Trophoblast cell (in vitro differentiated cells and primary cell): ENCODE data around the gene DHRS7.

Experiments used
- DNase-seq, 2 donors: peaks; one replicate each; pipeline ENCODE4 v3.0.0-alpha.2; 2016
- H2AFZ ChIP-seq: 2 replicates; pipeline ENCODE4 v1.6.1; 2013; ENCODE audit warnings: low read length, moderate library complexity, mild to moderate bottlenecking; ENCODE audit not compliant: insufficient read depth, poor library complexity
- H2AK5ac ChIP-seq: 2 replicates; pipeline ENCODE4 v1.6.1; 2013; ENCODE audit warnings: mild to moderate bottlenecking, low read length
- H2BK120ac ChIP-seq: 2 replicates; pipeline ENCODE4 v1.6.1; 2013; ENCODE audit warnings: low read length, mild to moderate bottlenecking, moderate library complexity; ENCODE audit not compliant: insufficient read depth, poor library complexity
- H2BK12ac ChIP-seq: 2 replicates; pipeline ENCODE4 v1.6.1; 2013; ENCODE audit warnings: mild to moderate bottlenecking, low read length, moderate library complexity
- H2BK5ac ChIP-seq: 2 replicates; pipeline ENCODE4 v1.6.1; 2013; ENCODE audit warnings: low read length, low read depth, moderate library complexity, mild to moderate bottlenecking; ENCODE audit not compliant: poor library complexity
- H3K14ac ChIP-seq: 2 replicates; pipeline ENCODE4 v1.6.1; 2013; ENCODE audit warnings: mild to moderate bottlenecking, low read length
- H3K18ac ChIP-seq: 2 replicates; pipeline ENCODE4 v1.6.1; 2013; ENCODE audit warnings: mild to moderate bottlenecking, low read length
- H3K23ac ChIP-seq: 2 replicates; pipeline ENCODE4 v1.6.1; 2013; ENCODE audit warnings: low read length
- H3K27ac ChIP-seq: 2 replicates; pipeline ENCODE4 v1.5.1; 2013; ENCODE audit warnings: low read depth, mild to moderate bottlenecking, inconsistent platforms, low read length, moderate library complexity
- H3K27me3 ChIP-seq: 2 replicates; pipeline ENCODE4 v1.6.1; 2013; ENCODE audit warnings: inconsistent platforms, mild to moderate bottlenecking, low read length, moderate library complexity; ENCODE audit not compliant: insufficient read depth
- H3K36me3 ChIP-seq, 2 experiments: 1 replicate in 1 of 2; 2 replicates in 1 of 2; pipeline ENCODE4 v1.6.1; 2013; ENCODE audit warnings: low read length in 2 of 2, mild to moderate bottlenecking in 2 of 2, moderate library complexity in 1 of 2; ENCODE audit not compliant: insufficient read depth in 2 of 2, control insufficient read depth in 1 of 2
- H3K4ac ChIP-seq: 2 replicates; pipeline ENCODE4 v1.6.1; 2013; ENCODE audit warnings: low read depth, mild to moderate bottlenecking, low read length, moderate library complexity
- H3K4me1 ChIP-seq, 2 experiments: 1 replicate in 1 of 2; 2 replicates in 1 of 2; pipeline ENCODE4 v1.6.1; 2013; ENCODE audit warnings: low read length in 2 of 2, mild to moderate bottlenecking in 2 of 2, moderate library complexity in 1 of 2; ENCODE audit not compliant: insufficient read depth in 2 of 2, control insufficient read depth in 1 of 2
- H3K4me2 ChIP-seq: 2 replicates; pipeline ENCODE4 v1.6.1; 2013; ENCODE audit warnings: inconsistent platforms, mild to moderate bottlenecking, low read length, moderate library complexity
- H3K4me3 ChIP-seq: 2 replicates; pipeline ENCODE4 v1.5.1; 2013; ENCODE audit warnings: mild to moderate bottlenecking, low read depth, low read length, inconsistent platforms
- H3K79me1 ChIP-seq: one replicate; pipeline ENCODE4 v1.6.1; 2013; ENCODE audit warnings: low read length
- H3K79me2 ChIP-seq: 2 replicates; pipeline ENCODE4 v1.6.1; 2013; ENCODE audit warnings: low read length, mild to moderate bottlenecking; ENCODE audit not compliant: control insufficient read depth, insufficient read depth, poor library complexity
- H3K9ac ChIP-seq: 2 replicates; pipeline ENCODE4 v1.6.1; 2013; ENCODE audit warnings: mild to moderate bottlenecking, low read length
- H3K9me3 ChIP-seq: 2 replicates; pipeline ENCODE4 v1.6.1; 2013; ENCODE audit warnings: low read depth, mild to moderate bottlenecking, control low read depth, inconsistent platforms, low read length; ENCODE audit not compliant: insufficient read depth
- H4K12ac ChIP-seq: 2 replicates; pipeline ENCODE4 v1.6.1; 2013; ENCODE audit warnings: low read depth, mild to moderate bottlenecking, low read length, moderate library complexity
- H4K8ac ChIP-seq: 2 replicates; pipeline ENCODE4 v1.6.1; 2013; ENCODE audit warnings: low read depth, mild to moderate bottlenecking, low read length, moderate library complexity
- H4K91ac ChIP-seq: one replicate; pipeline ENCODE4 v1.6.1; 2013; ENCODE audit warnings: low read depth, mild to moderate bottlenecking, low read length, moderate library complexity
- WGBS: extraction: QIAGEN DNeasy Blood & Tissue Kit; methylation state at CpG from one replicate; pipeline ENCODE4 v1.1.7; 2013; ENCODE audit warnings: missing lambda C conversion rate; ENCODE audit not compliant: insufficient read length, insufficient coverage; ENCODE audit errors: extremely low coverage; 5-methylcytosine and 5-hydroxymethylcytosine counted together

Gene DHRS7

DNA sequence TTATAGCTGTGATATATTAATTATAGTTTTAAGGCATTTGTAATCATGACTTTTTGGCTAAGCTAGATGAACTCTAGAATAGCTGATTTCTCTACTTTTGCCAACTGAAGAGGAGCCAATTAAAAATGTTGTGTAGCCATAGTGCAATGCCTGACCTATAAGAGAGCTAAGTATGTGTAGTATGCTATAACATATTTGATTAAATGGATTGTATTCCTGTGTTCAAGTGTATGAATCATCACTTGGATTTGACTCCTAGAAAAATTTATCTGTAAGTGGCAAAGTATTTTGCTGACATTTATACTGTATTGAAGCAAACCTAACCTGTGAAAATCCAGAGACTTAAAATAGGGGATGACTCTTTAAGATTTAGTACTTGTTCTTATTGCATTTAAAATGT lies 39.3 kb downstream of the DHRS7 start:
- H3K4me1 ChIP-seq = no peaks in the 10 kb centered on the region
- no peak overlapping the region for H4K91ac ChIP-seq
- H3K4me2 ChIP-seq = no peak overlapping the region
- no peaks in the 10 kb centered on the region for H3K27me3 ChIP-seq
- no peak overlapping the region for H3K18ac ChIP-seq
- no peak overlapping the region for H4K12ac ChIP-seq
- H3K4ac ChIP-seq = no peak overlapping the region
- no peak overlapping the region for H2BK5ac ChIP-seq
- no peak for DNase-seq
- H3K23ac ChIP-seq = no peak overlapping the region
- no peak overlapping the region for H4K8ac ChIP-seq
- H2AK5ac ChIP-seq = no peak overlapping the region
- no peak overlapping the region for H3K4me3 ChIP-seq
- H3K14ac ChIP-seq = no peak overlapping the region
- no peaks in the 10 kb centered on the region for H3K9me3 ChIP-seq
- no peak overlapping the region for H2BK120ac ChIP-seq
- no peak overlapping the region for H2BK12ac ChIP-seq
- H2AFZ ChIP-seq = no peak overlapping the region
- peaks cover 4 to 24% of the 10 kb centered on the region in 2 experiments for H3K36me3 ChIP-seq
- H3K79me1 ChIP-seq = no peaks in the 10 kb centered on the region
- H3K27ac ChIP-seq = no peak overlapping the region
- H3K9ac ChIP-seq = no peak overlapping the region
- no peaks in the 10 kb centered on the region for H3K79me2 ChIP-seq

DNA sequence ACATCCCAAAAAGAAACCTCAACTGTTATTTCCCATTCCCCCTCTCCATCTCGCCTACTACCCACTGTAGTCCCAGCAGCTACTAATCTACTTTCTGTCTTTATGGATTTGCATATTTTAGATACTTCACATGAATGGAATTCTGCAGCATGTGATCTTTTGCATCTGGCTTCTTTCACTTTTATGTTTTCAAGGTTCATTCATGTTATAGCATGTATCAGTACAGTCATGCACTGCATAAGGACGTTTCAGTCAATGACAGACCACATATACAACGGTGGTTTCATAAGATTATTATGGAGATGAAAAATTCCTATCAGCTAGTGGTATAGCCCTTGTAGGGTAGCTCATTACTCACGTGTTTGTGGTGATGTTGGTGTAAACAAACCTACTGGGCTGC lies 49.0 kb downstream of the DHRS7 start:
- no peak overlapping the region for H2BK5ac ChIP-seq
- H3K18ac ChIP-seq = no peak overlapping the region
- no peak overlapping the region for H3K4ac ChIP-seq
- H2BK12ac ChIP-seq = no peak overlapping the region
- no CpG with 5 or more reads among the region's 4 CpGs for WGBS
- no peak overlapping the region for H2AK5ac ChIP-seq
- H3K4me2 ChIP-seq = no peak overlapping the region
- no peak overlapping the region for H3K14ac ChIP-seq
- no peaks in the 10 kb centered on the region for H3K79me1 ChIP-seq
- no peak overlapping the region for H4K8ac ChIP-seq
- H2BK120ac ChIP-seq = no peak overlapping the region
- H3K9ac ChIP-seq = no peak overlapping the region
- H3K23ac ChIP-seq = no peak overlapping the region
- no peaks in the 10 kb centered on the region for H3K9me3 ChIP-seq
- no peak for DNase-seq
- no peaks in the 10 kb centered on the region for H3K4me1 ChIP-seq
- H3K4me3 ChIP-seq = no peak overlapping the region
- no peak overlapping the region for H3K27ac ChIP-seq
- peaks cover 2 to 10% of the 10 kb centered on the region in 2 experiments for H3K36me3 ChIP-seq
- no peak overlapping the region for H2AFZ ChIP-seq
- H4K12ac ChIP-seq = no peak overlapping the region
- H3K27me3 ChIP-seq = no peaks in the 10 kb centered on the region
- no peaks in the 10 kb centered on the region for H3K79me2 ChIP-seq
- no peak overlapping the region for H4K91ac ChIP-seq

DNA sequence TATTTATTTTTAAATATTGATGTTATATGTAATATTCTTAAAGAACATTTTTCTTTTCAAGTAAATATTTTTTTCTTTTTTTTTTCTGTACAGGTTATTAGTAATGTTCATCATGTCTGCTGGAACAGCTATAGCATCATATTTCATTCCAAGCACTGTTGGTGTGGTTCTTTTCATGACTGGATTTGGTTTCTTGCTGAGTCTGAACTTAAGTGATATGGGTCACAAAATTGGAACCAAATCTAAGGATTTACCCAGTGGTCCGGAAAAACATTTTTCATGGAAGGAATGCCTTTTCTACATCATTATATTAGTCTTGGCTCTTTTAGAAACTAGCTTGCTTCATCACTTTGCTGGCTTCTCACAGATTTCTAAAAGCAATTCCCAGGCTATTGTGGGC lies 50.3 kb downstream of the DHRS7 start:
- no peaks in the 10 kb centered on the region for H3K27me3 ChIP-seq
- WGBS = no CpG with 5 or more reads among the region's 1 CpG
- H3K9me3 ChIP-seq = no peaks in the 10 kb centered on the region

DNA sequence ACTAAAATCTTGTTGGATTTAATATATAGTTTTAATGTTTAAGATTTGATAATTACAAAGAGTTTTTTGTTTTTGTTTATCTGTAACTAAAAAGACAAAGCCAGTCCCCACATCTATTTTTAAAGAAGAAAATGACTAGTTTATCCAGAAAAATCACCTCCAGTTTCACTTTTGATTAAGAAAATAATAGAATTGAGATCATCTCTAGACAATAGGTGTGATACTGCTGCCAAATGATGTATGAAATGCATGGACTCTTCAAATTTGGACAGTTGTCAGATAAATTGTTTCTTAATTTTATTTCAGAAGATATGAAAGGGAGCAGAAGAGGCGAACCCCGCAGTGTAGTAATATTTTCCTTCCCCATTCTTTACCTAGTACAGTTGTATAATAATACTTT lies 53.5 kb downstream of the DHRS7 start:
- Histone ChIP-seq H4K8ac (no peak overlapping the region), H3K4me3 (no peak overlapping the region), H3K14ac (no peak overlapping the region), H2BK120ac (no peak overlapping the region), H3K79me1 (no peaks in the 10 kb centered on the region), H2AK5ac (no peak overlapping the region), H2BK12ac (no peak overlapping the region), H3K4ac (no peak overlapping the region), H3K4me2 (no peak overlapping the region), H3K27ac (no peak overlapping the region), H3K79me2 (peaks cover 1% of the 10 kb centered on the region), H4K12ac (no peak overlapping the region), H3K36me3 (peaks cover 0 to 3% of the 10 kb centered on the region in 2 experiments), H3K9me3 (no peaks in the 10 kb centered on the region), H3K4me1 (no peaks in the 10 kb centered on the region), H2BK5ac (no peak overlapping the region), H3K23ac (no peak overlapping the region), H3K9ac (no peak overlapping the region), H4K91ac (no peak overlapping the region), H3K27me3 (no peaks in the 10 kb centered on the region), H2AFZ (no peak overlapping the region), H3K18ac (no peak overlapping the region)
- no peak for DNase-seq
- no CpG with 5 or more reads among the region's 2 CpGs for WGBS

More for the DNA sequence above, 50.3 kb downstream of the DHRS7 start:
- Histone ChIP-seq H3K4me3 (no peak overlapping the region), H3K4ac (no peak overlapping the region), H3K27ac (no peak overlapping the region), H2AK5ac (no peak overlapping the region), H2BK120ac (no peak overlapping the region), H2BK12ac (no peak overlapping the region), H3K4me1 (no peaks in the 10 kb centered on the region), H3K36me3 (peaks cover 2 to 6% of the 10 kb centered on the region in 2 experiments), H3K9ac (no peak overlapping the region), H3K79me2 (no peaks in the 10 kb centered on the region), H4K91ac (no peak overlapping the region), H2BK5ac (no peak overlapping the region), H3K18ac (no peak overlapping the region), H3K14ac (no peak overlapping the region), H3K79me1 (no peaks in the 10 kb centered on the region), H3K23ac (no peak overlapping the region), H2AFZ (no peak overlapping the region), H4K8ac (no peak overlapping the region), H4K12ac (no peak overlapping the region), H3K4me2 (no peak overlapping the region)
- no peak for DNase-seq
